ENCODE measurements around the gene DAP. TPM values are rescaled to one million over a fixed set of nuclear protein-coding genes. Genes with fewer than 3 reads are reported as not detected.

Gene DAP
- total RNA-seq, 1 experiment from 2014 or later: 106 TPM

GRCh38 chr5:10715605-10716290 is 45.3 kb downstream of the DAP start:
- ATAC-seq: no peak
- no peaks in the 10 kb centered on the region for H3K9me2 ChIP-seq (replicated peaks; ENCODE audit: low read length)
- H3K9ac ChIP-seq (ENCODE audit: low read length): no peak overlapping the region
- H3K4me2 ChIP-seq (ENCODE audit: low read length): no peak overlapping the region
- POLR2A ChIA-PET (ENCODE audit: unreplicated experiment): no interaction called here
- peaks cover 25% of the 10 kb centered on the region for H3K4me1 ChIP-seq (ENCODE audit: insufficient read depth, low read length)
- no peaks in the 10 kb centered on the region for H3K27me3 ChIP-seq (ENCODE audit: low read length)
- peaks cover 86% of the 10 kb centered on the region for H3K79me2 ChIP-seq (ENCODE audit: low read length)
- H3F3A ChIP-seq (ENCODE audit: low read length, unreplicated experiment): no peaks in the 10 kb centered on the region
- no peaks in the 10 kb centered on the region for H3K9me3 ChIP-seq (ENCODE audit: low read length)
- no peak overlapping the region for H3K27ac ChIP-seq (ENCODE audit: low read length)
- no peak for DNase-seq
- peaks cover 85% of the 10 kb centered on the region for H3K36me3 ChIP-seq (ENCODE audit: low read depth, low read length)
- intact Hi-C loops (cut with micrococcal nuclease): no loop called here
- no peak overlapping the region for H2AFZ ChIP-seq (ENCODE audit: low read length)
- CTCF ChIA-PET: interaction anchor here (0.9 kb wide), 1 partner anchor 9 kb away, joined by 3 read pairs; no protein-coding TSS in a partner anchor
- TF ChIP-seq EZH2phosphoT487 (IDR thresholded peaks at IDR 0.05; ENCODE audit: borderline replicate concordance, low read length): no peak
- no TSS peak for BruUV-seq (replicated peaks)
- no peaks in the 10 kb centered on the region for H4K20me1 ChIP-seq (ENCODE audit: low read length)
- H3K4me3 ChIP-seq (ENCODE audit: low read length): no peak overlapping the region

- Histone ChIP-seq H4K20me1 (ENCODE audit: low read length) (no peaks in the 10 kb centered on the region), H3F3A (ENCODE audit: low read length, unreplicated experiment) (no peaks in the 10 kb centered on the region), H3K27me3 (ENCODE audit: low read length) (no peaks in the 10 kb centered on the region), H3K27ac (ENCODE audit: low read length) (no peak overlapping the region), H3K4me3 (ENCODE audit: low read length) (no peak overlapping the region), H3K4me2 (ENCODE audit: low read length) (no peak overlapping the region), H3K9me2 (replicated peaks; ENCODE audit: low read length) (no peaks in the 10 kb centered on the region), H3K9ac (ENCODE audit: low read length) (no peak overlapping the region), H3K36me3 (ENCODE audit: low read depth, low read length) (peaks cover 90% of the 10 kb centered on the region), H3K79me2 (ENCODE audit: low read length) (peaks cover 97% of the 10 kb centered on the region), H3K9me3 (ENCODE audit: low read length) (no peaks in the 10 kb centered on the region), H2AFZ (ENCODE audit: low read length) (no peak overlapping the region), H3K4me1 (ENCODE audit: insufficient read depth, low read length) (peaks cover 23% of the 10 kb centered on the region)
- DNase-seq (no peak), ATAC-seq (no peak)
- ChIA-PET CTCF (no interaction called here), POLR2A (ENCODE audit: unreplicated experiment) (no interaction called here)
- intact Hi-C loops (cut with micrococcal nuclease): no loop called here
- BruUV-seq (replicated peaks): no TSS peak
- TF ChIP-seq EZH2phosphoT487 (IDR thresholded peaks at IDR 0.05; ENCODE audit: borderline replicate concordance, low read length) (no peak), EZH2 (IDR thresholded peaks at IDR 0.05; ENCODE audit: low read length, unreplicated experiment) (no peak), CTCF (conservative IDR thresholded peaks at IDR 0.05; ENCODE audit: low read depth, low read length) (no peak)
These were observed 48.3 kb downstream of the DAP start for GRCh38 chr5:10712574-10713366.

- ChIA-PET CTCF (no interaction called here), POLR2A (ENCODE audit: unreplicated experiment) (no interaction called here)
- Histone ChIP-seq H3K4me2 (ENCODE audit: low read length) (no peak overlapping the region), H3K9me3 (ENCODE audit: low read length) (no peaks in the 10 kb centered on the region), H3F3A (ENCODE audit: low read length, unreplicated experiment) (no peaks in the 10 kb centered on the region), H2AFZ (ENCODE audit: low read length) (no peak overlapping the region), H3K27me3 (ENCODE audit: low read length) (no peaks in the 10 kb centered on the region), H3K27ac (ENCODE audit: low read length) (no peak overlapping the region), H3K9me2 (replicated peaks; ENCODE audit: low read length) (no peaks in the 10 kb centered on the region), H3K9ac (ENCODE audit: low read length) (no peak overlapping the region), H3K79me2 (ENCODE audit: low read length) (peaks cover 98% of the 10 kb centered on the region), H3K36me3 (ENCODE audit: low read depth, low read length) (peaks cover 89% of the 10 kb centered on the region), H4K20me1 (ENCODE audit: low read length) (no peaks in the 10 kb centered on the region), H3K4me3 (ENCODE audit: low read length) (no peak overlapping the region), H3K4me1 (ENCODE audit: insufficient read depth, low read length) (peaks cover 35% of the 10 kb centered on the region)
- TF ChIP-seq EZH2phosphoT487 (IDR thresholded peaks at IDR 0.05; ENCODE audit: borderline replicate concordance, low read length): no peak
- TF ChIP-seq CTCF (conservative IDR thresholded peaks at IDR 0.05; ENCODE audit: low read depth, low read length): no peak
- TF ChIP-seq EZH2 (IDR thresholded peaks at IDR 0.05; ENCODE audit: low read length, unreplicated experiment): no peak
- ATAC-seq (no peak), DNase-seq (no peak)
- BruUV-seq (replicated peaks): no TSS peak
- intact Hi-C loops (cut with micrococcal nuclease): no loop called here
These were observed 49.5 kb downstream of the DAP start for GRCh38 chr5:10711562-10711961.

Data from PC-3 (cell line).